Nephron (organoid): ENCODE results near the gene PLAC1.

ENCODE experiments used
- H3K27ac Mint-ChIP-seq, 3 experiments: 2 replicates each; pipeline ENCODE4 v1.8.0; 2020; ENCODE audit warnings: mixed read lengths in 3 of 3, mild to moderate bottlenecking in 2 of 3, moderate library complexity in 1 of 3
- H3K27me3 Mint-ChIP-seq: 2 replicates; pipeline ENCODE4 v1.8.0; 2021; ENCODE audit warnings: low read depth, mild to moderate bottlenecking, moderate library complexity, mixed read lengths
- H3K36me3 Mint-ChIP-seq: 2 replicates; pipeline ENCODE4 v1.8.0; 2020; ENCODE audit warnings: low read depth, mixed read lengths
- H3K4me1 Mint-ChIP-seq: 2 replicates; pipeline ENCODE4 v1.8.0; 2020; ENCODE audit warnings: mixed read lengths
- H3K4me3 Mint-ChIP-seq, 3 experiments: 2 replicates each; pipeline ENCODE4 v1.8.0; 2020; ENCODE audit warnings: mild to moderate bottlenecking in 3 of 3, mixed read lengths in 3 of 3, moderate library complexity in 2 of 3
- H3K9me3 Mint-ChIP-seq: 2 replicates; pipeline ENCODE4 v1.8.0; 2020; ENCODE audit warnings: mixed read lengths
- CTCF ChIP-seq, 3 experiments: fragments of 200-600 bp; sonication (generic); IDR thresholded peaks; one replicate each; pipeline ENCODE4 v1.5.0; 2021; ENCODE audit warnings: antibody characterized with exemption in 3 of 3; ENCODE audit not compliant: unreplicated experiment in 3 of 3

Gene PLAC1

GRCh38 chrX:134633832-134634231 lies 24.4 kb downstream of the PLAC1 start:
- Mint-ChIP-seq H3K9me3 (peaks cover 13% of the 10 kb centered on the region), H3K4me3 (no peak overlapping the region), H3K27ac (peak overlapping the region in 1 of 3 experiments; percentile 58), H3K36me3 (no peaks in the 10 kb centered on the region), H3K27me3 (no peaks in the 10 kb centered on the region), H3K4me1 (peaks cover 62% of the 10 kb centered on the region)
- no peak for TF ChIP-seq CTCF (IDR thresholded peaks at IDR 0.05; ENCODE audit: unreplicated experiment in 3 of 3)

DNA sequence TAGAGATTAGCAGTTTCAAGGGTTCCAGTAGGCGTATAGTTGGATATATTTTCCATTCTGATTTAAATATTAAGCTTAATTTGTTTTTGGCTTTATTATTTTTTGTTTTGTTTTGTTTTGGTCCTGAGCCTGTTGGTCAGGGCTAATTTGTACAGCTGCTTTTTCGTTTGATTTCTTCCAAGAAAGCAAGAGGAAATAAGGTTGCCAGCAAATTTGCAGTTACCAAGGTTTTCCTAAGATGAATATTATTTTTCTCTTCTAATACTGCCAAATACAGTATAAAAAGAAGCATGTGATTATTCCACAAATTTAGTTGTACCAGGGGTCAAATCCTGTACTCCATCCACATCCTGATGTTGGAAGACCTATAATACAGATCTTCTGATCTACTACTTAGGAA lies 24.9 kb downstream of the PLAC1 start:
- H3K4me3 Mint-ChIP-seq = no peak overlapping the region

GRCh38 chrX:134632355-134632754 lies 25.9 kb downstream of the PLAC1 start:
- no peak overlapping the region for H3K4me3 Mint-ChIP-seq
- no peak for TF ChIP-seq CTCF (IDR thresholded peaks at IDR 0.05; ENCODE audit: unreplicated experiment in 3 of 3)
- H3K9me3 Mint-ChIP-seq = peaks cover 13% of the 10 kb centered on the region
- peaks cover 74% of the 10 kb centered on the region for H3K4me1 Mint-ChIP-seq
- H3K27me3 Mint-ChIP-seq = no peaks in the 10 kb centered on the region
- peak overlapping the region; percentile 58 to 74 (median 69) for H3K27ac Mint-ChIP-seq
- H3K36me3 Mint-ChIP-seq = no peaks in the 10 kb centered on the region

More for the DNA sequence above, 24.9 kb downstream of the PLAC1 start:
- Mint-ChIP-seq H3K4me1 (peaks cover 66% of the 10 kb centered on the region), H3K27me3 (no peaks in the 10 kb centered on the region), H3K9me3 (peaks cover 13% of the 10 kb centered on the region), H3K27ac (peak overlapping the region in 1 of 3 experiments; percentile 58), H3K36me3 (no peaks in the 10 kb centered on the region)
- no peak for TF ChIP-seq CTCF (IDR thresholded peaks at IDR 0.05; ENCODE audit: unreplicated experiment in 3 of 3)

DNA sequence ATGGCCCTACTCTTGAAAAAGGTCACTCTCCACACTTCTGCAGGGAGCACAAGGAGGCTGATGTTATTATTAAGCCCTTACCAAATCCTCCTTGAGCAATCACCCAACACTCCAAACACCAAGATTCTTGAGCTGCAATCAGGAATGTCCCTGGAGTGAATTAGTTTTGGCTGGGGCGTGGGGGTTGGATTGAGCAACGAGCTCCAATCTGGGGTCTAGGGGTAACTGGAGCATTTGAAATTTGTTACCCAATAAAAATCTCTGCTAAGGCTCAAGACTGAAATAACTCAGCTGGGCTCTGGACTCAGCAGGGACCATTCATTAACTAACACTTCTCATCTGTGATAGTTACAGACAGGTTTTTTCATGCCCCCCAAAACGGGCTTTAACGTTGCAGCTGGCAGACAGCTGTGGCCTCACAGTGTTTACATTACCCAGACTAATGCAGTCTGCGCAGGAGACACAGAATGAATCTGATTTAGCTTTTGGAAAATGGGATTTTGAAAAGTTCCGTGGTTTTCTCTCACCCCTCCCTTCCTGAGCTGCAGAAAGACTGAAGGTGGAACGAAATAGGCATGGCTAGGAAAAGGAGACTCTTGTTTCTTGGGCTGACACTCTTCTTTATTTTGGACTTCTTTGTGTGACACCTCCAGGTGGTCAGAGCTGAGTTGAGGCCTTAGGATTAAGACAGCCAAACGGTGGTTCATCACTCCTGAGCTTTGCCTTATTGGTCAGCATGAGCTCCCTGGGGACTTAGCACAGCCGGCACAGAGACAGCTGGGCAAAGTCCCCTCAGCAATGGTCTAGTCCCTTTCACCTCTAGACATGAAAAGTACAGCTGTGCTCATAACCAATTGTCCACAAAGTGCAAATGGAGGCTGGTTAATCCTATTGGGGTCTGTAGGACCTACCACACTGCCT lies 26.6 kb downstream of the PLAC1 start:
- no peak for TF ChIP-seq CTCF (IDR thresholded peaks at IDR 0.05; ENCODE audit: unreplicated experiment in 3 of 3)
- H3K27me3 Mint-ChIP-seq = no peaks in the 10 kb centered on the region
- H3K4me3 Mint-ChIP-seq = peak overlapping the region in 1 of 3 experiments; percentile 49
- H3K4me1 Mint-ChIP-seq = peaks cover 75% of the 10 kb centered on the region
- H3K36me3 Mint-ChIP-seq = no peaks in the 10 kb centered on the region
- H3K27ac Mint-ChIP-seq = peak overlapping the region; percentile 58 to 74 (median 69)
- peaks cover 8% of the 10 kb centered on the region for H3K9me3 Mint-ChIP-seq

GRCh38 chrX:134628663-134629062 lies 29.6 kb downstream of the PLAC1 start:
- Mint-ChIP-seq H3K27me3 (no peaks in the 10 kb centered on the region), H3K36me3 (no peaks in the 10 kb centered on the region), H3K27ac (peak overlapping the region in 2 of 3 experiments; percentile 3 to 24), H3K9me3 (peaks cover 3% of the 10 kb centered on the region), H3K4me3 (no peak overlapping the region), H3K4me1 (peaks cover 73% of the 10 kb centered on the region)
- no peak for TF ChIP-seq CTCF (IDR thresholded peaks at IDR 0.05; ENCODE audit: unreplicated experiment in 3 of 3)
